Pancreas (tissue), 10 donors: ENCODE results near the gene LOXL1. TPM values are rescaled to one million over a fixed set of nuclear protein-coding genes. Genes with fewer than 3 reads are reported as not detected.

ENCODE experiments used
- ATAC-seq, 4 donors: fragments of 200-7000 bp; cut with Tn5 transposase; one replicate each; pipeline versions ENCODE4 v1.8.0 to v1.9.1; 2020; ENCODE audit warnings: mild to moderate bottlenecking in 4 of 4, moderate library complexity in 4 of 4
- DNase-seq, 6 donors: peaks; one replicate each; pipeline ENCODE4 v3.0.0-alpha.2; 2020
- FAIRE-seq: peaks from 2 replicates; lab custom pipeline; 2012; peaks lifted over from hg19 to GRCh38; lab: Jason Lieb, UNC
- H3K27ac ChIP-seq, 4 donors: fragments of 200-600 bp; sonication (generic); 1 replicate in 3 of 4; 2 replicates in 1 of 4; pipeline versions ENCODE4 v1.5.0 to v1.8.0; 2020
- H3K27me3 ChIP-seq, 4 donors: fragments of 200-600 bp; one replicate each; pipeline ENCODE4 v1.8.0; 2021
- H3K36me3 ChIP-seq, 3 donors: fragments of 200-600 bp; sonication (generic) in 1 of 3; one replicate each; pipeline versions ENCODE4 v1.5.0 to v1.8.0; 2020 to 2021
- H3K4me1 ChIP-seq, 3 donors: fragments of 200-600 bp; one replicate each; pipeline ENCODE4 v1.8.0; 2021
- H3K4me3 ChIP-seq, 4 donors: fragments of 200-600 bp; sonication (generic) in 2 of 4; one replicate each; pipeline versions ENCODE4 v1.5.0 to v1.8.0; 2020 to 2021
- H3K9me3 ChIP-seq, 4 donors: fragments of 200-600 bp; one replicate each; pipeline ENCODE4 v1.8.0; 2021
- WGBS, 2 donors: extraction: QIAGEN DNeasy Blood & Tissue Kit; methylation state at CpG; one replicate each; pipeline ENCODE4 v1.1.7; 2013; 5-methylcytosine and 5-hydroxymethylcytosine counted together
- intact Hi-C, 3 donors: fragments of 100-400 bp; cut with DNase I; formaldehyde crosslinking; loops; one replicate each; pipeline versions ENCODE4 v1.11.1 to v1.14.2; 2022
- polyA plus RNA-seq, 2 donors: library from polyadenylated mRNA; stranded (reverse); fragments of 200-250 nt; gene quantifications; one replicate each; pipeline ENCODE4 v1.2.3, GENCODE V29; 2013
- total RNA-seq, 6 donors: library from RNA; stranded (reverse); fragmentation: NEBNext Ultra II Directional in 4 of 6; extraction: Animal tissue kit (Norgen Biotek cat#: 25700) in 4 of 6; gene quantifications; one replicate each; pipeline versions ENCODE4 v1.2.1 to v1.2.4, GENCODE V29; 2021 to 2023
- TF ChIP-seq, protein P1 (sequence below), 4 donors: fragments of 200-600 bp; sonication (generic) in 3 of 4; IDR thresholded peaks; one replicate each; pipeline versions ENCODE4 v1.5.0 to v1.8.0; 2021; ENCODE audit warnings: antibody characterized with exemption in 4 of 4
- donor health status: healthy with polysubstance abuse.
- donor health status: DM: no; HTN: no; CAD: no; lungs with moderate emphysema.
- donor health status: DM: no; HTN: no; CAD: no.
- donor health status: control.
- donor health status: control.
- donor health status: Bipolar disorder and iron deficiency.
- donor health status: DM: yes; HTN: yes; CAD: no.
- donor health status: DM: no; HTN: no; CAD: no.
- donor health status: DM: no; HTN: no; CAD: no.
- donor health status: DM: yes; HTN: yes; CAD: no.

Gene LOXL1
- total and polyA plus RNA-seq, 8 donors: 2.2 to 14.9 (median 5.5) TPM

DNA sequence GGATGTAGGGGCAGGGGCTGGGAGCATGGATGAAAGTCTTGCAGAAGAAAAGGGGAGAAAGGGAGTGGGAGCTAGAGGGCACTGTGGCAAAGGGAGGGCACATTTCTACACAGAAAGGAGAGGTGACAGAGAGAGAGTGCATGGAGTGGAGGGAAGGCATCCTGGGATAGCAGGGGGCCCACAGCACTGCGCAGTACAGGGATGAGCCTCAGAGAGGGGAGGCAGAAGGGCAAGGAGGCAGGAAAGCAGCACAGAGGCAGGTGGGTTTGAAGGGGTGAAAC, 60.5 kb downstream of the LOXL1 start:
- DNase-seq (no peak), FAIRE-seq (no peak), ATAC-seq (no peak)
- H3K9me3 ChIP-seq: no peaks in the 10 kb centered on the region
- peaks cover 0 to 42% (median 0%) of the 10 kb centered on the region in 3 donors for H3K4me1 ChIP-seq
- TF ChIP-seq, protein P1, sequence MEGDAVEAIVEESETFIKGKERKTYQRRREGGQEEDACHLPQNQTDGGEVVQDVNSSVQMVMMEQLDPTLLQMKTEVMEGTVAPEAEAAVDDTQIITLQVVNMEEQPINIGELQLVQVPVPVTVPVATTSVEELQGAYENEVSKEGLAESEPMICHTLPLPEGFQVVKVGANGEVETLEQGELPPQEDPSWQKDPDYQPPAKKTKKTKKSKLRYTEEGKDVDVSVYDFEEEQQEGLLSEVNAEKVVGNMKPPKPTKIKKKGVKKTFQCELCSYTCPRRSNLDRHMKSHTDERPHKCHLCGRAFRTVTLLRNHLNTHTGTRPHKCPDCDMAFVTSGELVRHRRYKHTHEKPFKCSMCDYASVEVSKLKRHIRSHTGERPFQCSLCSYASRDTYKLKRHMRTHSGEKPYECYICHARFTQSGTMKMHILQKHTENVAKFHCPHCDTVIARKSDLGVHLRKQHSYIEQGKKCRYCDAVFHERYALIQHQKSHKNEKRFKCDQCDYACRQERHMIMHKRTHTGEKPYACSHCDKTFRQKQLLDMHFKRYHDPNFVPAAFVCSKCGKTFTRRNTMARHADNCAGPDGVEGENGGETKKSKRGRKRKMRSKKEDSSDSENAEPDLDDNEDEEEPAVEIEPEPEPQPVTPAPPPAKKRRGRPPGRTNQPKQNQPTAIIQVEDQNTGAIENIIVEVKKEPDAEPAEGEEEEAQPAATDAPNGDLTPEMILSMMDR (IDR thresholded peaks at IDR 0.05): no peak
- H3K4me3 ChIP-seq: no peak overlapping the region
- peak overlapping the region in 2 of 4 donors; percentile 71 to 75 for H3K27ac ChIP-seq
- intact Hi-C loops: no loop called here
- WGBS, 2 donors: 90 to 98% methylated on average over 1 of the region's 1 CpG
- no peaks in the 10 kb centered on the region for H3K36me3 ChIP-seq
- H3K27me3 ChIP-seq: no peaks in the 10 kb centered on the region

DNA sequence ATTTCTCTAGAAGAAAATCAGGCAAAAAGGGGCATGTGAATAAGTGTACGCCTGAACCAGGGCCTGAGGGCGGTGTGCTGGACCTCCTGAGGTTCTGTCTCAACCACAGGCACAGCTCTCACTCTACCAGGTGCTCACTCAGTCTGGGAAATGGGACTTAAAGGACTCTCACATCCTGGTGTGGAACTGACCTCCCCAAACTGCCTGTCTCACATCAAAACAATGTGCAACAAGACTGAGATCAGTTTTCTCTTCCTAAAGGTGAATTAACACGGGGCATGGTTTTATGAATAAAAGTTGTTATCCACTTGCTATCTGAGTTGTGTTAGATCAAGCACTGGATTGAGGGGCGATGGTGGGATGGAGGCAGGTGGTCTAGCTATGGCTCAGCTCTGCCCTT, 61.0 kb downstream of the LOXL1 start:
- Histone ChIP-seq H3K36me3 (no peaks in the 10 kb centered on the region), H3K27ac (peak overlapping the region in 3 of 4 donors; percentile 7 to 75 (median 71)), H3K4me3 (no peak overlapping the region), H3K4me1 (peaks cover 0 to 40% (median 0%) of the 10 kb centered on the region in 3 donors), H3K9me3 (no peaks in the 10 kb centered on the region), H3K27me3 (no peaks in the 10 kb centered on the region)
- intact Hi-C loops: no loop called here
- 78 to 83% methylated on average over 4 of the region's 4 CpGs for WGBS, 2 donors
- ATAC-seq (no peak), DNase-seq (no peak), FAIRE-seq (no peak)
- TF ChIP-seq, protein P1 (IDR thresholded peaks at IDR 0.05): no peak

DNA sequence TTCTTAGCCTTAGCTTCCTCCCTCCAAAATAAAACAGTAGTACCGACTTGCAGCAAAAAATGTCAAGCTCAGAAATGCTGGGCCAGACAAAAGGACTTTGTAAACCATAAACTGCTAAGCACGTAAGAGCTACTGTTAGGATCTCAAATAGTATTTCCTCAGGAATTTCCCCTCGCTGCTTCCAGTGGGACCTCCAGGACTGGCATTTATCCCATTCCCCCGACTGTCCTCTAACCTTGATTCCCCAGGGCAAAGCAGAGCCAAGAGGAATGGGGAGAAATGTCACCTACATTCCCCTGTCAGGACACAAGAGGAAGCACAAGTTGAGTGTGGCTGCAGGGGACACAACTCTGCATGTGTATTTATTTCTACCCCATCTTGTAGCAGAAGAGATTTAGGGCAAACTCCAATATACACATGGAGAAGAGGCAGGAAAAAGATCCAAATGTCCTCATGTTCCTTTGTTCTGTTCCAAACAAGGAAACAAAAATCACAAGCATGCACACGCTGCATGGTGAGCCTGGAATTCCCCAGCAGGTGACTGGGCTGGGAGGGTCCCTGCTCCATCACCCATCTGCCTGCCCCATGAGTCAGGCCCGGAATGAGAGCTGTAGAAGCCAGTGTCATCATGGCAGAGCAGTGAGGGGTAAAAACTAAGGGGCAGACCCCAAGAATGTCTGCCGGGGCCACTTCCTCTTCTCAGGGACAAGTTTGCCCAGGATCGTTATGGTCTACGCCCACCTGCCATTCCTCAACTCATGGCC, 61.6 kb downstream of the LOXL1 start:
- no peaks in the 10 kb centered on the region for H3K9me3 ChIP-seq
- peak overlapping the region in 3 of 4 donors; percentile 24 to 75 (median 71) for H3K27ac ChIP-seq
- FAIRE-seq: no peak
- H3K36me3 ChIP-seq: no peaks in the 10 kb centered on the region
- 65 to 67% methylated on average over 9 of the region's 9 CpGs for WGBS, 2 donors
- no peaks in the 10 kb centered on the region for H3K27me3 ChIP-seq
- no peak for DNase-seq
- TF ChIP-seq, protein P1 (IDR thresholded peaks at IDR 0.05): no peak
- peaks cover 0 to 39% (median 5%) of the 10 kb centered on the region in 3 donors for H3K4me1 ChIP-seq
- intact Hi-C loops: no loop called here
- no peak overlapping the region for H3K4me3 ChIP-seq
- peak in 2 of 4 donors; percentile 9 to 35 for ATAC-seq

DNA sequence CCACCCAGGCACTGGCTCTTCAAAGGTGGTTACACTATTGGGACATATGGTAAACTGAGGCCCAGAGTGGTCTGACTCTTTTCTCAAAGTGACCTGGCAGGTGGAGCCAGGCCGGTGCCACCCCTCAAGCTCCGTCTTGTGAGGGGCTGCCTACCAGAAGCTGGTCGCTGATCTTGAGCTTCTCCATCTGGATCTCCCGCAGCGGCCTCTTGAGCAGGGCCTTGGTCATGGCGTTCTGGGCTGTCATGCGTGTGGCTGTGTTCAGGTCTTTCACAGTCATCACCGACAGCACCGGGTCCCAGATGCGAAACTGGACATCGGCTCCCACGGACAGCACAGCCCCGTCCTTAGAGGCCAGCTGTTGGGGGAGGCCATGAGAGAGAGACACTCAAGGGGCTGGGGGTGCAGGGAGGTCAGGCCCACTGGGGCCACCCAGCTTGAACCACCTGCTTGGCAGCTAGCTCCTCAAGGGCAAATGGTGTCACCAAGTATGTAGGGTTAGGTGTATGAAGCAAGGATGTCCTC, 62.2 kb downstream of the LOXL1 start:
- H3K27ac ChIP-seq: peak overlapping the region in 3 of 4 donors; percentile 24 to 75 (median 71)
- TF ChIP-seq, protein P1 (IDR thresholded peaks at IDR 0.05): no peak
- no peak for ATAC-seq
- no peak for FAIRE-seq
- no peak for DNase-seq
- WGBS, 2 donors: 92 to 97% methylated on average over 13 of the region's 13 CpGs
- no peaks in the 10 kb centered on the region for H3K9me3 ChIP-seq
- peaks cover 0 to 38% (median 5%) of the 10 kb centered on the region in 3 donors for H3K4me1 ChIP-seq
- H3K36me3 ChIP-seq: no peaks in the 10 kb centered on the region
- H3K27me3 ChIP-seq: no peaks in the 10 kb centered on the region
- H3K4me3 ChIP-seq: no peak overlapping the region
- intact Hi-C loops: no loop called here
